Tibial nerve (tissue), 4 donors: ENCODE data around the gene IQGAP2. TPM values are rescaled to one million over a fixed set of nuclear protein-coding genes. Genes with fewer than 3 reads are reported as not detected.

Source experiments
- DNase-seq, 2 donors: peaks; one replicate each; pipeline ENCODE4 v3.0.0-alpha.2; 2019; ENCODE audit warnings: low spot score in 2 of 2
- H3K27ac ChIP-seq, 4 donors: fragments of 200-600 bp; sonication (generic) in 3 of 4; one replicate each; pipeline ENCODE4 v1.5.1; 2017 to 2019; ENCODE audit warnings: mild to moderate bottlenecking in 1 of 4
- H3K27me3 ChIP-seq, 2 donors: fragments of 200-600 bp; sonication (generic) in 1 of 2; one replicate each; pipeline versions ENCODE4 v1.5.1 to v1.6.0; 2017 to 2019
- H3K36me3 ChIP-seq, 3 donors: fragments of 200-600 bp; sonication (generic); one replicate each; pipeline ENCODE4 v1.5.1; 2018 to 2019
- H3K4me1 ChIP-seq, 4 donors: fragments of 200-600 bp; sonication (generic) in 3 of 4; one replicate each; pipeline ENCODE4 v1.5.1; 2017 to 2019
- H3K4me3 ChIP-seq, 4 donors: fragments of 200-600 bp; sonication (generic) in 3 of 4; one replicate each; pipeline ENCODE4 v1.5.1; 2017 to 2019; ENCODE audit warnings: mild to moderate bottlenecking in 1 of 4, moderate library complexity in 1 of 4
- H3K9me3 ChIP-seq, 4 donors: fragments of 200-600 bp; sonication (generic) in 3 of 4; one replicate each; pipeline ENCODE4 v1.5.1; 2017 to 2019
- CTCF ChIP-seq, 5 experiments: fragments of 200-600 bp in 3 of 5; fragments of 450-650 bp in 2 of 5; sonication (generic) in 3 of 5; IDR thresholded peaks; one replicate each; pipeline ENCODE4 v1.5.1; 2016 to 2019; ENCODE audit warnings: antibody characterized with exemption in 5 of 5, mild to moderate bottlenecking in 3 of 5, moderate library complexity in 2 of 5
- EP300 ChIP-seq, 2 donors: sonication (generic); formaldehyde crosslinking; IDR thresholded peaks; one replicate each; pipeline ENCODE4 v1.6.1; 2017; ENCODE audit warnings: antibody characterized with exemption in 2 of 2, mild to moderate bottlenecking in 1 of 2
- POLR2A ChIP-seq, 2 donors: fragments of 450-650 bp; IDR thresholded peaks; one replicate each; pipeline ENCODE4 v1.6.1; 2017; ENCODE audit warnings: antibody characterized with exemption in 2 of 2, mild to moderate bottlenecking in 2 of 2, moderate library complexity in 2 of 2
- WGBS, 2 donors: methylation state at CpG; one replicate each; pipeline ENCODE4 v1.1.5; 2018; 5-methylcytosine and 5-hydroxymethylcytosine counted together
- total RNA-seq, 4 donors: library from RNA; depleted of rRNA; stranded (reverse); fragments of >200 nt; gene quantifications; one replicate each; pipeline ENCODE4 v1.1.0, GENCODE V29; 2016

The IQGAP2 gene
- total RNA-seq, 4 donors from 2014 or later, result 42.8 to 58.2 (median 52.3) TPM

GRCh38 chr5:76657091-76657490, 254.0 kb downstream of the IQGAP2 start:
- H3K4me1 ChIP-seq, result no peaks in the 10 kb centered on the region

DNA sequence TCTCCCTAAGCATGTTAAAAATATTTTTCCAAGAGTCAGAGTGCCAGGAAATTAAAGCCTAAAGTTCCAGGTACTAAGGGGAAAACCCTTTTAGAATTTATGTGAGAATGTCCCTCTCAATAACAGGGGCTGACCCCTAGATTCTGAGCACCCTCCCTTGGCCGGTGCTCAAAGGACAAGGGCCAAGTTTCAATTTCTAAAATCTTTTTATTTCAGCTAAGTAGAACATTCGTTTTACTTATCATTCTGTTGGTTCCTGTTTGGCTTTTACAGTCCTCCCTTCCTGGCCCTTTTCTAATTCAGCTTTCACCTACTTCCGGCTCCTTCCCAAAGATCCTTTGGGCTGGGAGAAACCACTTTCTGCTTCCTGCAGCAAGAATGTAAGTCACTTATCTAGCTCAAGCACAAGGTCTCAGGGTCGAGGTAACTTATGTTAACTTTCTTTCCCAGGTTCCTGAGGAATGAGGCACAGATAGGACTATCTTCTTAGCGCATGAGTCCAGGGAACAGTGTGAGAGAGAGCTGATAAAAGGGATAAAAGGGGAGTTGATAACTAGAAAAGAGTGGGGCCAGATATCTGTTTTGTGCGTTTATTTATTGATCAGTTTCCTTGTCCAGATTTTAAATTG, 254.7 kb downstream of the IQGAP2 start:
- H3K27me3 ChIP-seq, result no peaks in the 10 kb centered on the region
- TF ChIP-seq POLR2A (IDR thresholded peaks at IDR 0.05), result no peak
- TF ChIP-seq EP300 (IDR thresholded peaks at IDR 0.05), result no peak
- TF ChIP-seq CTCF (IDR thresholded peaks at IDR 0.05), result no peak
- H3K9me3 ChIP-seq, result no peaks in the 10 kb centered on the region
- no peaks in the 10 kb centered on the region for H3K4me1 ChIP-seq
- peaks cover 0 to 17% (median 0%) of the 10 kb centered on the region in 3 donors for H3K36me3 ChIP-seq
- no peak overlapping the region for H3K4me3 ChIP-seq
- DNase-seq, result no peak
- 72 to 74% methylated on average over 6 of the region's 6 CpGs for WGBS, 2 donors
- H3K27ac ChIP-seq, result no peak overlapping the region

More at GRCh38 chr5:76657091-76657490, 254.0 kb downstream of the IQGAP2 start:
- DNase-seq, result no peak
- 93 to 95% methylated on average over 3 of the region's 3 CpGs for WGBS, 2 donors
- TF ChIP-seq POLR2A (IDR thresholded peaks at IDR 0.05), result no peak
- TF ChIP-seq CTCF (IDR thresholded peaks at IDR 0.05), result no peak
- Histone ChIP-seq H3K27me3 (no peaks in the 10 kb centered on the region), H3K4me3 (no peak overlapping the region), H3K9me3 (no peaks in the 10 kb centered on the region), H3K36me3 (peaks cover 0 to 10% (median 0%) of the 10 kb centered on the region in 3 donors), H3K27ac (no peak overlapping the region)

DNA sequence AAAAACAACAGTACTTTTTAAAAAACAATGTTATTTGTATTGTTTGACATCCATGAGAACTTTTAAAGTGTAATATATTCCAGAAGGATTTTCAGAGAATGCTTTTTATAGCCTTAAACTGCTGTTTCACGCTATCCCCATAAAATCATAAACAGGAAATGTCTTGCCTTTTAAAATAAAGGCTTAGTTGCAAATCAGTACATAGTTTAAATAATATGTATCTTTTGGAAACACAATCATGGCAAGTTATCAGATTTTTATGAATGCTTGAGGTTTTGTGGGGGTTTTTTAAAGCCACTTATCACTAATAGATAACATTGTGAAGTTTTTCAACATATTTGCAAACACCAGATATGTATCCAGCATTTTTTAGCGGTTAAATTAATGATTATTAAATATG, 257.3 kb downstream of the IQGAP2 start:
- no peak for TF ChIP-seq CTCF (IDR thresholded peaks at IDR 0.05)
- no peak for TF ChIP-seq EP300 (IDR thresholded peaks at IDR 0.05)
- TF ChIP-seq POLR2A (IDR thresholded peaks at IDR 0.05), result no peak
- H3K36me3 ChIP-seq, result peaks cover 0 to 36% (median 0%) of the 10 kb centered on the region in 3 donors
- 71 to 73% methylated on average over 2 of the region's 2 CpGs for WGBS, 2 donors
- no peak overlapping the region for H3K4me3 ChIP-seq
- H3K9me3 ChIP-seq, result no peaks in the 10 kb centered on the region
- H3K4me1 ChIP-seq, result no peaks in the 10 kb centered on the region
- H3K27ac ChIP-seq, result no peak overlapping the region
- DNase-seq, result no peak
- H3K27me3 ChIP-seq, result no peaks in the 10 kb centered on the region

DNA sequence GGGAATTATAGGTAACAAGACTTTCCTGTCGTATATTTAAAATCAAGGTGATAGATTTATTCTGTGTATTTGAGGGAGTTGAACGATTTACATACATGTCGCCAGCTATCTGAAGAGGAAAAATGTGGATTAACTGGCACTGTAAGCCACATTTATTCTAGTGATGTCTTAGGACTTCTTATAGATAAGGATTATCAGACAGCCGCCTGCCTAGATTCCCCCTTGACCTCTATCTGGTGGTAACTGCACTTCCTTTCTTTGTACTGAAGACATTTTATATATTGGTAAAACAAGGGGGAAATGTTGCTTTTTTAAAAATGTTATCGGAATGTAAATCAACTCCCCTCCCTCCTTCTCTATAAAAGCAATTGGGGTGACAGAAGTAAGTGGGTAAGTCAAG, 259.4 kb downstream of the IQGAP2 start:
- no peak for DNase-seq
- TF ChIP-seq CTCF (IDR thresholded peaks at IDR 0.05), result no peak
- TF ChIP-seq POLR2A (IDR thresholded peaks at IDR 0.05), result no peak
- TF ChIP-seq EP300 (IDR thresholded peaks at IDR 0.05), result no peak
- WGBS, 2 donors, result 92 to 93% methylated on average over 5 of the region's 5 CpGs
- Histone ChIP-seq H3K36me3 (peaks cover 0 to 51% (median 0%) of the 10 kb centered on the region in 3 donors), H3K9me3 (no peaks in the 10 kb centered on the region), H3K27ac (no peak overlapping the region), H3K27me3 (no peaks in the 10 kb centered on the region), H3K4me3 (no peak overlapping the region), H3K4me1 (no peaks in the 10 kb centered on the region)

GRCh38 chr5:76663573-76663972, 260.5 kb downstream of the IQGAP2 start:
- Histone ChIP-seq H3K4me1 (no peaks in the 10 kb centered on the region), H3K27ac (no peak overlapping the region), H3K4me3 (no peak overlapping the region), H3K27me3 (no peaks in the 10 kb centered on the region), H3K36me3 (peaks cover 0 to 48% (median 0%) of the 10 kb centered on the region in 3 donors), H3K9me3 (no peaks in the 10 kb centered on the region)
- TF ChIP-seq EP300 (IDR thresholded peaks at IDR 0.05) (no peak), CTCF (IDR thresholded peaks at IDR 0.05) (no peak), POLR2A (IDR thresholded peaks at IDR 0.05) (no peak)
- DNase-seq, result no peak
- WGBS, 2 donors, result 79 to 86% methylated on average over 3 of the region's 3 CpGs
